ENCODE results near the gene TMEM175.
"Not testable (repeated sequence)": the region's sequence is repeated elsewhere in the genome, so short reads cannot be mapped to it uniquely, and the experiment has no call there.

The TMEM175 gene

DNA sequence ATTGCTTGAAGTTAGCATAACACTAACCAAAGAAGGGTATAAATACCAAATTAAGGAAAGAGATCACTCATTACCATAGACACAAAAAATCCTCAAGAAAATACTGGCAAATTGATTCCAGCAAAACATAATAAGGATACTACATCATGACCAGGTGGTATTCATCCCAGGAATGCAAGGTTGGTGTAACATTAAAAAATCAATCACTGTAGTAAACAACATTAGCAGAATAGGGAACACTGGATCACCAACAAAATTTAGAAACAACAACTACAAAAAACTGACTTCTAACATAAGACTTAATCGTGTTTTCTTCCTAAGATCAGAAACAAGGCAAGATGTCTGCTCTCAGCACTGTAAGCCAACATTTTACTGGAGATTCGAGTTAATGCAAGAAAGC lies 14.3 kb upstream of the TMEM175 start:
- no peak for DNase-seq

DNA sequence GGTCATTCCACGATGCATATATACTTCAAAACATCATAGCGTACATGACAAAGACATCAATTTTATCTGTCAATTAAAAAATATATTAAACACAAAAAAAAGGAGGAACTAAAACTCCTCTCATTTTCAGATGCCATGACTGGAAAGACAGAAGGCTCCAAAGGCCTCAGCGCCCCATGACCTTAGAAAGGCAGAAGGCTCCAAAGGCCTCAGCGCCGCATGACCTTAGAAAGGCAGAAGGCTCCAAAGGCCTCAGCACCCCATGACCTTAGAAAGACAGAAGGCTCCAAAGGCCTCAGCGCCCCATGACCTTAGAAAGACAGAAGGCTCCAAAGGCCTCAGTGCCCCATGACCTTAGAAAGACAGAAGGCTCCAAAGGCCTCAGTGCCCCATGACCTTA lies 13.7 kb upstream of the TMEM175 start:
- not testable (repeated sequence) for DNase-seq

DNA sequence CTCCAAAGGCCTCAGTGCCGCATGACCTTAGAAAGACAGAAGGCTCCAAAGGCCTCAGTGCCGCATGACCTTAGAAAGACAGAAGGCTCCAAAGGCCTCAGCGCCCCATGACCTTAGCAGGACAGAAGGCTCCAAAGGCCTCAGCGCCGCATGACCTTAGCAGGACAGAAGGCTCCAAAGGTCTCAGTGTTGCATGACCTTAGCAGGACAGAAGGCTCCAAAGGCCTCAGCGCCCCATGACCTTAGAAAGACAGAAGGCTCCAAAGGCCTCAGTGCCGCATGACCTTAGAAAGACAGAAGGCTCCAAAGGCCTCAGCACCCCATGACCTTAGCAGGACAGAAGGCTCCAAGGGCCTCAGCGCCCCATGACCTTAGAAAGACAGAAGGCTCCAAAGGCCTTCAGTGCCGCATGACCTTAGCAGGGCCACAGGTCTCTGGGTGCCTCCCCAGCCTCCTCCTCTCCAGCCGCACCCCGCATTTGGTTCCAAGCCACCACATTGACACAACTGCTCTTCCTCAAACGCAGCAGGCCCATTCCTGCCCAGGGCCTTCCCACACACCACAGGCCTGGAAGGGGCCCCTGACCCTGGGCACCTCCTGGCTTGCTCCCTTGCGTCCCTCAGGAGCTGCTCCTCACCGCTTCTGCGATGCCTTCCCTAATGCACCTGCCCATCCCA lies 13.1 kb upstream of the TMEM175 start:
- not testable (repeated sequence) for DNase-seq

DNA sequence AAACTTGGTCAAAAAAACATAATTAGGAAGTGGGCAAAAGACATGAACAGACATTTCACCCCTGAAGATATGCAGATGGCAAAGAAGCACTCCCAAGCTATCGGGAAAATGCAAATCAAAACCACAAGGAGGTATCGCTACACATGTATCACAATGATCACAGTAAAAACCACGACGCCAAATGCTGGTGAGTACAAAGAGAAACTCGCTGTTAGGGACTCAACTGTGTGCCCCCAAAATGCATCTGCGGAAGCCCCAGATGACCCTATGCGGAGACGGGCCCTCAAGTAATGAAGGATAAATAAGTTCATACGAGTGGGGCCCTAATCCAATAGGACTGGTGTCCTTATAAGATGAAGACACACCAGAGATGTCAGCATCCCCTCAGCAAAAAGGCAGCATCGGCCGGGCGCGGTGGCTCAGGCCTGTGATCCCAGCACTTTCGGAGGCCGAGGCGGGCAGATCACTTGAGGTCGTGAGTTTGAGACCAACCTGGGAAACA lies 10.4 kb upstream of the TMEM175 start:
- peak; percentile 39 to 63 for DNase-seq

DNA sequence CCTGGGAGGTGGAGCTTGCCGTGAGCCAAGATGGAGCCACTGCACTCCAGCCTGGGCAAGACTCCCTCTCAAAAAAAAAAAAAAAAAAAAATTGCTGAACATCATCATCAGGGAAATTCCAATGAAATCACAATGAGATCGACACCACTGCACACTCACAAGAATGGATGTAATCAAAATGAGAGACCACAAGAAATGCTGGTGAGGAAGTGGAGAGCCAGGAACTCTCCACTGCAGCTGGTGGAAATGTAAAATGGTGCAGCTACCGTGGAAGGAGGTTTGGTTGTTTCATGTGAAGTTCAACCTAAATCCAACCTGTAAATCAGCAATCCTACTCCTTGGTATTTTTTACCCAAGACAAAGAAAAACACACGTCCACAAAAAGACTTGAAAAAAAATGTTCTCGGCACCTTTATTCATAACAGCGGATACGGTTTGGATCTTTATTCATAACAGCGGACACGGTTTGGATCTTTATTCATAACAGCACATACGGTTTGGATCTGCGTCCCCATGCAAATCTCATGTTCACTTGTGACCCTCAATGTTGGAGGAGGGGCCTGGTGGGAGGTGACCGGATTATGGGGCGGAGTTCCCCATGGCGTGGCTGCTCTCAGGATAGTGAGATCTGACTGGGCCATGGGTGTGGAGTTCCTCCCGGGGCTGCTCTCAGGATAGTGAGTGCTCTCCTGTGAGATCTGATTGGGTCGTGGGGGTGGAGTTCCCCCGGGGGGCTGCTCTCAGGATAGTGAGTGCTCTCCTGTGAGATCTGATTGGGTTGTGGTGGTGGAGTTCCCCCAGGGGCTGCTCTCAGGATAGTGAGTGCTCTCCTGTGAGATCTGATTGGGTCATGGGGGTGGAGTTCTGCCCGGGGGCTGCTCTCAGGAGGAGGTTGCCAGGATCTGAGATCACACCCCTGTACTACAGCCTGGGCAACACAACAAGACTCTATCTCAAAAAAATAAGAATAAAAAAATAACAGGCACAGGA lies 7.9 kb upstream of the TMEM175 start:
- DNase-seq = peak; percentile 92 to 93

DNA sequence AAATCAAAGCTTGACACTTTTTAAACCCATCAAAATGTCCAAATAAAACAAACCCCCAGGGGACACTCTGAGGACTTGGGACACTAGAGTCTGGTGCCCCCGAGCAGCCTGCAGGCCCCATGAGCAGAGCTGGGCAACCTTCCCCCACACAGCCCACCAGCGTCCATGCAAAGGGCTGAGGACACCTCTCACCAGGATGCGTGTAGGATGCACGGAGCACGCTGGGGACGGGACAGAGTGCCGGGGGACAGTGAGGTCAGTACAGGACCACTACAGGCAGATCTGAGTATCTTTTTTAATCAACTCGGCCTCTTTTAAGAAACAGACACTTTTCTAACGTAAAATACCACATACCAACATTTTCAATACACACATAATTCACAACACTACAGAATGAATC lies 7.1 kb upstream of the TMEM175 start:
- DNase-seq = no peak

DNA sequence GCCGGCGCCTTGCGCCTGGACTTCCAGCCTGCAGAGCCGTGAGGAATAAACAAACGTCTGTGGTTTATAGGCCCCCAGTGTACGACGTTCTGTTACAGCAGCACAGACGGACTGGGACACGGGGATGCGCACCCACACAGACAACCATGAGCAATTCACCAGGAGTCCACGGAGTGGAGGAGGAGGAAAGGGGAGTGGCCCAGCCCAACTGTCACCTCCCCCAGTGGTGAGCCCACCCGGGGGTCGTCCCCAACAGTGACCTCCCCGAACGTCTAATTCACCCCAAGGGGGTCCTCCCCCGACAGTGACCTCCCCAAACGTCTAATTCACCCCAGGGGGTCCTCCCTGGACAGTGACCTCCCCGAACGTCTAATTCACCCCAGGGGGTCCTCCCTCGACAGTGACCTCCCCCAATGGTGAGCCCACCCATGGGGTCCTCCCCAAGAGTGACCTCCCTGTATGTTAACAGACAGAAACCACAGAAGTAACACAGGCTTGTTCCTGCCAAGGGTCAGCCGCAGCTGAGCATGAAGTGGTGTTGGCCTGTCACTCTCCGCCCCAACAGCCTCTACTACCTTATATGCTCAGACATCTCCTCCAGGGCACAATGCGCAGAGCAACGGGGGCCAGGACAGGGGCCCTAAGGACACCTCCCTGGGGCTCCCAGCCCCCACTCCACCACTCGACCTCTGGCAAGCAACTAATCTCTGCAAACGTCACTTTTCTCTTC lies 6.3 kb upstream of the TMEM175 start:
- DNase-seq = no peak

DNA sequence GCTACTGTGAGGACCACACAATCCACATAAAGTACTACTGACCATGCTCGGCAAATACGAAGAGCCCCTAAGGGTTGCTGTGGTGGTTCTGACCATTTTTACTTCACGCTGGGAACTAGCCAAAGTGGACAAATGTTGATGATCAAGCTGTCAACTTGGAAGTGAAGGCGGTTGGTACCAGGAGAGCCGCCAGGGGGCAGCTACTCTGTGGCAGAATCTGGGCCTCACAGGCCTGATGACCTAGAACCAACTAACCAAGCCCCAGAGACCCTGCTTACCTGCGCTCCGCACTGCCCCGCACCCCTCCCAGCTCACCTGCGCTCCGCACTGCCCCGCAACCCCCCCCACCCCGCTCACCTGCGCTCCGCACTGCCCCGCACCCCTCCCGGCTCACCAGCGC lies 5.7 kb upstream of the TMEM175 start:
- peak; percentile 17 to 67 for DNase-seq

DNA sequence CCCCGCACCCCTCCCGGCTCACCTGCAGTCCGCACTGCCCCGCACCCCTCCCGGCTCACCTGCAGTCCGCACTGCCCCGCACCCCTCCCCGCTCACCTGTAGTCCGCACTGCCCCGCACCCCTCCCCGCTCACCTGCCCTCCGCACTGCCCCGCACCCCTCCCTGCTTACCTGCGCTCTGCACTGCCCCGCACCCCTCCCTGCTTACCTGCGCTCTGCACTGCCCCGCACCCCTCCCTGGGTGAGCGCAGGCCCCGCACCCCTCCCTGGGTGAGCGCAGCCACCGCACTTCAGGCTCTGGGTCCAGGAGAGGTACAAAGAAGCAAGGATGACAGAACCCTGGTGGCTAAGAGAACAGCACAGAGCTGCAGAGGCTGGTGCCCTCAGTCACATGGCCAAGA lies 4.7 kb upstream of the TMEM175 start:
- DNase-seq = not testable (repeated sequence)

DNA sequence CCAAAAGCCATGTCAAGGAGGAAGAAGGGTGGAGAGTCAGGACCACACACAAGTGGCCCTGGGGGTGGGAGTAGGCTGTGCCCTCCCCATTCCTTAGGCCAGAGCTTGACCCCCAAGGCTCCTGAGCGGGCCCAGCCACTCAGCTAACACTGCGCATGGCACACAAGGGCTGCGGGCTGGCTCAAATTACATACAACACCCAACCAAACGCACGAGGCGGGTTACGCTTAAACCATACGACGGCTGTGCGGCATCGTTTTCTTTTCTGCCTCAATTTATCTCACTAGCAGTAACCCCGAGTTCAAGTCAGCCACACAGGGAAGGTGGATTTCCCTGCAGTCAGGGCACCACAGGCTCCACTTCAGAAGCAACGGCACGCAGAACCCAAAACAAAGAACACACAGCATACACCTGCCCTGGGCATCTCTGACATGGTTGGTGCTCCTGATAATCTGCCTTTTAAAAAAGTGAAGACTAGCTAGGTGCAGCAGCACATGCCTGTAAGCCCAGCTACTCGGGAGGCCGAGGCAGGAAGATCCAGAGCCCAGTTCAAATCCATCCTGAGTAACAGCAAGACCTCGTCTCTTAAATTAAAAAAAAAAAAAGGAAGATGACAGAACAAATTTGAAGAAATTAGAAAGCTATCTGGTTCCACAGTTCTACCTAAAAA lies 3.0 kb upstream of the TMEM175 start:
- DNase-seq = no peak

DNA sequence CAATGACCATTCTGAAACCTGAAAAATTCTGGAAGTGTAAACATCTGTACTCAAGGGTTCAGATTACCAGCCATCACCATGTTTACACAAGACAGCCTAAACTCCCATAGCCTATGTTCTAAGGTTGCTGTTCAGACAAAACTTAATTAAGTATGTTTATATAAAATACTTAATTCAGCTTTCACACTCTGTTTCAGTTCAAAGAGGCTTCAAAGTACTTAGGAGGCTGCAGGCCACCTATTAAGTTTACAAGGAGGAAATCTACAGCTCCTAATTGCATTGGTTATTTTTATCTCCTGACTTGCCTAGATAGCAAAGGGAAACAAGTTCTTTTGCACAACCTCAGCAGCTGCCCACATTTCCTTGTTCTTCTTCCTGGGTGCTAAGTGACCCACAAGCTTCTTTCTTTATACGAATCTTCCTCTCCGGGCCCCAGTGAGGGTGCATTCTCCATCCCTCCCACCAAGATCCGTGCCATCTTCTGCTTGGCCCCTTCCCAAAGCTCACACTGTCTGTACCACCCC lies 2.2 kb upstream of the TMEM175 start:
- no peak for DNase-seq

DNA sequence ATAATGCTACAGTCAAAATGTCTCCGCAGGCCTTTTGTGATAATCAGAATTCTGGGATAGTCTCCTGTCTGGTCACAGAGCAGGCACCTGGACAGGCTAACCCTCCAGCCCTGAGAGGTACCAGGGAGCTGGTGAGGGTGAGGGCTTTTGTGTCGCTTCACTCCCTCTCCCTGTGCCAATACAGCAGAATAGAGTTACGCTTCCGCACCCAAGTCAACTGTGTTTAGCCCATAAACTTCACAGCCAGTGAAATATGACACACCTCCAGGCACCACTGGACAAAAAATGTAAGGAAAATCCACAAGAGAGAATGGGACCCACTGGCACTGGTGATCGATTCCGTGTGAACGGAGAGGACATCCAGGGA lies 1.4 kb upstream of the TMEM175 start:
- no peak for DNase-seq

DNA sequence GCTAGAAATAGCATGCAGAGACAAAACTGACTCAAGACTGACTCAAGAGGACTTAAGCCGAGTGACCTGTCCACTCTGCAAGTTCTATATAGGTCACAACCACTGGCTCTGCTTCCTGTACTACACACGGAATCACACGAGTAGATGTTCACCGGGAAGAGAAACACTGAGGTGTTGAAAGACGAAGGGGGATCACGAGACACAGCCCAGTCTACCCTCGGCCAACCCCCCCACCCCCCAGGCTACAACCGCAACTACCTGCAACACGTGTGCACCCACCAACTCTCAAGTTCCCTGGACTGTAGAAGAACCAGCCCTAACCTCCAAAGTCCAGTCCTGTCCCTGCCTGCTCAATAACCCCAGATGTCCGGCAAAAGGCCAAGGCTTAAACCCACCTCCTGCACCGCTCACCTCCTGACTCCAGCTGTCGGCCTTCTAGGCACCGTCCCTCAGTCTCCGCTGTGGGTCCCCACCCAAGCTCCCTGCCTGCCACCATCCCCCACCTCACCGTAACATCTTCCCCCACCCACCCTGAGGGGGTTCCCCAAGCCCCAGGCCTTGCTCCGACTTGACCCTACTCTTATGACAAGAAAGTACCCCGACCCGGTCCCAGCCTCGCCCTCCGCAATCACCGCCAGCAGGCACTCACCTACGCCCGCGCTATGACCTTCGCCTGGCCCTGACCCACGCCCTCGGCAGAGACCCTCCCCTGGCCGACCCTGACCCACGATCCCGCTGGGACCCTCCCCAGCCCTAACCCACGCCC lies 883 bp upstream of the TMEM175 start:
- DNase-seq = no peak

DNA sequence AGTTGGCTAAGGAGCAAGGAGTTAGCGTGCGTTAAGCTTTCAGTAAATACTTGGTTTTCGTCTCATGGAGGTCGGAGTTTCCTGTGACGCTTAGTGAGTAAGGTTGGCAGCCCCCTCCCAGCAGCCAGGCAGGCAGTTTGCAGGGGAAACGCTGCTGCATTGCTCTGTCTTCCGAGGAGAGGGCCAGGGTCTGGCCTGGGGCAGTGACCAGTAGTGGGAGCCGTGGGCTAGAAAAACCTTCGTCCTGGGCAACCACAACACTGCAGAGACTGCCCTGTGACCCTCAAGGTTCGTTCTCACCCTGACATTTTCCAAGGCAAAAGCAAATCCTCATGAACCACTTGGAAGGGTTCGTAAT lies 432 bp downstream of the TMEM175 start:
- DNase-seq = no peak

DNA sequence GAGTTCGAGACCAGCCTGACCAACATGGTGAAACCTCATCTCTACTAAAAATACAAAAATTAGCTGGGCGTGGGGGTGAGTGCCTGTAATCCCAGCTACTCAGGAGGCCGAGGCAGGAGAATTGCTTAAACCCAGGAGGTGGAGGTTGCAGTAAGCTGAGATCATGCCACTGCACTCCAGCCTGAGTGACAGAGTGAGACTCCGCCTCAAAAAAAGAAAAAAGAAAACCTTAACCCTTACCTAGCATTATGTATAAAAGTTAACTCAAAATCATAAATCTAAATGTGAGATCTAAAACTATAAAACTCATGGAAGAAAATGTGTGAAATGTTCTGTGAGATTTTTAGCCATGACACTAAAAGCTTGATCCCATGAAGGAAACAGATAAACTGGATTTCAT lies 7.2 kb downstream of the TMEM175 start:
- not testable (repeated sequence) for DNase-seq

DNA sequence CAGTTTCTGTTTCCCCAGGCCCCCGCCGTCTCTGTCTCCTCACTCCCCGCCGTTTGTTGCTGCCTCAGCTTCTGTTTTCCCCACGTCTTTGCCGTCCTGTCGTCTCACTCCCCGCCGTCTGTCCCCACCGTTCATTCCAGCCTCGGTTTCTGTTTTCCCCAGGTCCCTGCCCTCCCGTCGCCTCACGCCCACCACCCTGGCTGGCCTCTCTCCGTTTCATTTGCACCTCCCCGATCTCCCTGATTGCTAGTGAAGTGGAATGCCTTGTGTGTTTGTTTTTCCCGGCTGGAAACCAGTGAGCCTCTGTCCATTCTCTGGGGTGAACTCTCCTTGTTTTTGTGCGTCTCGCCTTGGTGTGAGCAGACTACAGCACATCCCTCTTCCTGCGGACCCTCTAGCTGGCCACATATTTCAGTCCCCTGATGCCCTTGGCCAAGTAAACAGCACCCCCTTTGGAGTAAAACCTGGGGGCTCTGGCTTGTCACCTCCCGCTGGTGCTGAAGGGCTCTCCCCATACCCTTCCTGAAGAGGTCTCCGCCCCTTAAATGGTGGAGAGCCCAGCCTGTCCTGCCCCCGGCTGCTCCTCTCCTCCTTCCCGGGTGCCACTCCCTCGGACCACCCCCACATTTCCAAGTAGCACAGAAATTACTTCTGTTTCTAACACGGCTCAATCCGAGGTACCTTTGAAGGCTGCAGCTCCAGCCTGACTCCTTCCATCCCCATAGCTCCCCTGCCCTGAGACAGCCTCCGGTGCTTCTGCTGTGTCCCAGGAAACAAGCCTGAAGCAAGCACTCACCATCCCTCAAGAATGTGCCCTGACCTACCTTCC lies 13.2 kb downstream of the TMEM175 start:
- DNase-seq = no peak

DNA sequence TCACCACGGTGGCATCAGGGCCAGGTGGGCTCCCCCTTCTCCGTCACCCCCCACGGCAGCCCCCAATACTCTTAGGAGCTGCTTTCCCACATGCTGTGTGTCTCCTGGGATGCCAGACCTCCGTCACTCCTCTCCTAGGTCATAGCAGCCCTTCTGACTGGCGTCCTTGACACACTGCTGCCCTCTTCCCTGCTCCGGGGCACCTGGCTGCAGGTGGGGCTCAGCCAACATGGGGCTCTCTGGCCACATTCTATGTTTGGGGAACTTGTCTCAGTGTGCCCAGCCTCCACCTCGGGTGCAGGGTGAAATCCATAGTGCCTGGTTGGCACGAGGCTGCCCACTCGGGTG lies 13.8 kb downstream of the TMEM175 start:
- DNase-seq = no peak

DNA sequence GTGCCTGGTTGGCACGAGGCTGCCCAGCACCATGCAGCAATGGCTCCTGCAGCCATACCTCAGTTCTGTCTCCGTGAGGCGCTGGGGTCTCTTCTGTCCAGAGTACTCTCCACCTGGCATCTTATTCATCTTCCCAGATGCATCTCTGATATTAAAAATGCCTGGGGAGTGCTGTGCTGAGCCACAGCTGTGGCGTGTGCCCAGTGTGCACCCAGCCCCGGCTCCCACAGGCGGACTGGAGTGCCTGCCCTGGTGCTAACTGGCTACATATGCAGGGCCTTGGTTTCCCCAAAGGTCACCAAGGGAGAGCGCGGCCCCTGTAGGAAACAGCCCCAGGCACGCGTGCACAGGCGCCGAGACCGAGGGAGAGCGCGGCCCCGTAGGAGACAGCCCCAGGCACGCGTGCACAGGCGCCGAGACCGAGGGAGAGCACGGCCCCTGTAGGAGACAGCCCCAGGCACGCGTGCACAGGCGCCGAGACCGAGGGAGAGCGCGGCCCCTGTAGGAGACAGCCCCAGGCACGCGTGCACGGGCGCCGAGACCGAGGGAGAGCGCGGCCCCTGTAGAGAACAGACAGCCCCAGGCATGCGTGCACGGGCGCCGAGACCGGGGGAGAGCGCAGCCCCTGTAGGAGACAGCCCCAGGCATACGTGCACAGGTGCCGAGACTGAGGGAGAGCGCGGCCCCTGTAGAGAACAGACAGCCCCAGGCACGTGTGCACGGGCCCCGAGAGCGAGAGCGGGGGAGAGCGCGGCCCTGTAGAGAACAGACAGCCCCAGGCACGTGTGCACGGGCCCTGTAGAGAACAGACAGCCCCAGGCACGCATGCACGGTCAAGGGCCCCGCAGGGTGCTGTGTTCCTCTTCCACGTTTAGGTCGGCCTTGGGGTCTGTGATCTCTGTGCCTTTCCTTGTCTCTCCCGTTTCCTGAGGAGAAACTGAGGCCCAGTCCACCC lies 14.5 kb downstream of the TMEM175 start:
- DNase-seq = no peak

DNA sequence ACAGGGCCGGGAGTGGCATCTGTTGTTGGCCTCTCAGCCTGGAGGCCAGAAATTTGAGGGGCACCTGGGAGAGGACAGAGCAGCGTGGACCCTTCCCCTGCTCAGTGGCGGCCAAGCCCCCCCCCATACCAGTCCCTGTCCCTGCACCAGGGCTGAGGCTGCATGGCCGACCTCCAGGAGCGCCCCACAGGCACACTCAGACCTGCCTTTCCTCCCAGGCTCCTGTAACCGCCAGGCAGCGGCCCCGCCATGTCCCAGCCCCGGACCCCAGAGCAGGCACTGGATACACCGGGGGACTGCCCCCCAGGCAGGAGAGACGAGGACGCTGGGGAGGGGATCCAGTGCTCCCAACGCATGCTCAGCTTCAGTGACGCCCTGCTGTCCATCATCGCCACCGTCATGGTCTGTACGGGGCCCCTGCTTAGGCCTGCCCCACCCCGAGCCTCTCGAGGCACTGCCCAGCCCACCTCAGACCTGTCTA lies 15.3 kb downstream of the TMEM175 start:
- no peak for DNase-seq

Measured in NCI-H526 (cell line).